ENCODE measurements around the gene MBD5.

DNA sequence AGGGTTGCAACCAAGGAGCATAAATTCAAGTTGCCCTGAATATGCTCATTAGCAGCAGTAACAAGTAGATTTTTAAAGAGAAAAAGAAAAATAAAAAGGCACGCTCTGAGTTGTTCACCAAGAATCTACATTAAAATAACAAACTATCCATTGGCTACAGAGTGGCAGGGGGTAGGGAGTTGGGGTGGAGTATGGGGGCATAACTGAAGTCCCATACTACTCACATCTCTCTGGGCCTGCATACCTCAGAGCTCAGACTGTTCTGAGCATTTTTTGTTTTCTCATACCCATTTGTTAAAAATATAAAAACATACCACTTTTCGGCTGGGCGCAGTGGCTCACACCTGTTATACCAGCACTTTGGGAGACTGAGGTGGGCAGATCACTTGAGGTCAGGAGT lies 31.8 kb upstream of the MBD5 start:
- TF ChIP-seq, protein P1, sequence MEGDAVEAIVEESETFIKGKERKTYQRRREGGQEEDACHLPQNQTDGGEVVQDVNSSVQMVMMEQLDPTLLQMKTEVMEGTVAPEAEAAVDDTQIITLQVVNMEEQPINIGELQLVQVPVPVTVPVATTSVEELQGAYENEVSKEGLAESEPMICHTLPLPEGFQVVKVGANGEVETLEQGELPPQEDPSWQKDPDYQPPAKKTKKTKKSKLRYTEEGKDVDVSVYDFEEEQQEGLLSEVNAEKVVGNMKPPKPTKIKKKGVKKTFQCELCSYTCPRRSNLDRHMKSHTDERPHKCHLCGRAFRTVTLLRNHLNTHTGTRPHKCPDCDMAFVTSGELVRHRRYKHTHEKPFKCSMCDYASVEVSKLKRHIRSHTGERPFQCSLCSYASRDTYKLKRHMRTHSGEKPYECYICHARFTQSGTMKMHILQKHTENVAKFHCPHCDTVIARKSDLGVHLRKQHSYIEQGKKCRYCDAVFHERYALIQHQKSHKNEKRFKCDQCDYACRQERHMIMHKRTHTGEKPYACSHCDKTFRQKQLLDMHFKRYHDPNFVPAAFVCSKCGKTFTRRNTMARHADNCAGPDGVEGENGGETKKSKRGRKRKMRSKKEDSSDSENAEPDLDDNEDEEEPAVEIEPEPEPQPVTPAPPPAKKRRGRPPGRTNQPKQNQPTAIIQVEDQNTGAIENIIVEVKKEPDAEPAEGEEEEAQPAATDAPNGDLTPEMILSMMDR (IDR thresholded peaks at IDR 0.05): no peak
- TF ChIP-seq POLR2A (IDR thresholded peaks at IDR 0.05): no peak
- TF ChIP-seq POLR2AphosphoS5 (IDR thresholded peaks at IDR 0.05): no peak

Measured in prostate gland (tissue), 2 donors.